HG02943 (cell line): ENCODE results near the gene CD27.
A peak's percentile ranks its signal among the peaks of the same experiment; 100 is the strongest.
"Not testable (repeated sequence)": the region's sequence is repeated elsewhere in the genome, so short reads cannot be mapped to it uniquely, and the experiment has no call there.

Experiments used
- ATAC-seq: cut with Tn5 transposase; IDR thresholded peaks from one replicate; pipeline ENCODE4 v1.9.1; 2021; ENCODE audit warnings: mild to moderate bottlenecking, low read depth, moderate library complexity; ENCODE audit not compliant: unreplicated experiment

CD27 gene

GRCh38 chr12:6477601-6478377 is 33.0 kb downstream of the CD27 start:
- ATAC-seq: not testable (repeated sequence)

DNA sequence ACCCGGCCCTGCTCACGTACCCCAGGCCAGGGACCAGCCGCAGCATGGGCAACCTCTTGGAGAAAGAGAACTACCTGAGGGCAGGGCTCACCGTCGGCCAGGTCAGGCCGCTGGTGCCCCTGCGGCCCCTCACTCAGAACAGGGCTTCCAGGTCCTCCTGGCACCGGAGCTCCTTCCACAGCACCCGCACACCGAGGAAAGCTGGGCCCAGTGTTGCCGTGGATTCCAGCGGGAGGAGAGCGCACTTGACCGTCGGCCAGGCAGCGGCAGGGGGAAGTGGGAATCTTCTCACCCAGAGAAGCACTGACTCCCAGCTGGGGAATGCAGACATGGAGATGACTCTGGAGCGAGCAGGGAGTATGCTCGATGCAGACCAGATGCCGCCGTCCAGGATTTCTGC is 33.7 kb downstream of the CD27 start:
- ATAC-seq: no peak

DNA sequence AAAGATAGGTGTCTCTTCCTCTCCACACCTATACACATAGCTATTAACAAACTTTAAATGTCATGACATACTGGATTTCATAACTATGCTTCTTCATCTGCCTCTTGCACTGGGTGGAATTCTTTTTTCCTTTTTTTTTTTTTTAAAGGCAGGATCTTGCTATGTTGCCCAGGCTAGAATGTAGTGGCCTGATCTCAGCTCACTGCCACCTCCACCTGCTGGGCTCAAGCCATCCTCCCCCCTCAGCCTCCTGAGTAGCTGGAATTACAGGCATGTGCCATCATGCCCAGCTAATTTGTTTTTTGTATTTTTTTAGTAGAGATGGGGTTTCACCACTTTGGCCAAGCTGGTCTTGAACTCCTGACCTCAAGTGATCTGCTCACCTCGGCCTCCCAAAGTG is 43.5 kb downstream of the CD27 start:
- no peak for ATAC-seq

DNA sequence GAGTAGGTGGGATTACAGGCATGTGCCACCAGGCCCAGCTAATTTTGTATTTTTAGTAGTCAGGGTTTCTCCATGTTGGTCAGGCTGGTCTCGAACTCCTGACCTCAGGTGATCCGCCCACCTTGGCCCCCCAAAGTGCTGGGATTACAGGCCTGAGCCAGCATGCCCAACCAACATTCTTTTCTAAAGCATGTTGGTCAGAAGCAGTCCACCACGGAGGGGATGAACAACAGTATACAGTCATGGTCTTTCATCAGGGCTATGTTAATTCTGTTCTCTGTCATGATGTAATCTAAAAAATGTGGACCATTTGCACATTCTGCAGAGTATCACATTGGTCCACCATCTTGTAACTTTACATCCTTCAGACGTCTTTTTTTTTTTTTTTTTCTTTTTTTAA is 44.7 kb downstream of the CD27 start:
- no peak for ATAC-seq

- not testable (repeated sequence) for ATAC-seq
These were observed 45.9 kb downstream of the CD27 start for GRCh38 chr12:6490673-6491072.

GRCh38 chr12:6492838-6493496 is 48.2 kb downstream of the CD27 start, which contains the start of gene MRPL51:
TSS of gene MRPL51 (minus strand) at chr12:6493262. CDS start at chr12:6493136, 126 bp downstream.
- ATAC-seq: peak; percentile 71

- ATAC-seq: peak; percentile 79
These were observed 48.9 kb downstream of the CD27 start, which contains the start of gene NCAPD2 for GRCh38 chr12:6493497-6494257. TSS of gene NCAPD2 (plus strand) at chr12:6494102. CDS start at chr12:6495099, 997 bp downstream.

GRCh38 chr12:6494258-6494743 is 49.5 kb downstream of the CD27 start:
- ATAC-seq: peak; percentile 2

GRCh38 chr12:6494968-6495367 is 50.2 kb downstream of the CD27 start:
- ATAC-seq: no peak

GRCh38 chr12:6497291-6497690 is 52.5 kb downstream of the CD27 start:
- not testable (repeated sequence) for ATAC-seq

- no peak for ATAC-seq
These were observed 55.7 kb downstream of the CD27 start for GRCh38 chr12:6500466-6500865.
